BJ (cell line): ENCODE measurements around the gene SLTM. TPM values are rescaled to one million over a fixed set of nuclear protein-coding genes. Genes with fewer than 3 reads are reported as not detected.

Experiments
- CTCF ChIA-PET: fragments of 350-600 bp; formaldehyde crosslinking; extraction: SDS; loops from one replicate; lab custom pipeline; 2021; ENCODE audit warnings: antibody characterized with exemption, inconsistent platforms; lab: Yijun Ruan, JAX
- POLR2A ChIA-PET: fragments of 300-600 bp; sonication (Branson Sonifier 250); formaldehyde crosslinking; extraction: SDS; loops from one replicate; lab custom pipeline; 2021; ENCODE audit warnings: antibody characterized with exemption; lab: Charles Lee
- DNase-seq: peaks from one replicate; pipeline ENCODE4 v3.0.0-alpha.2; 2011; ENCODE audit warnings: low read depth
- H3K27me3 ChIP-seq: 2 replicates; pipeline ENCODE4 v1.6.0; 2011; ENCODE audit warnings: low read length; ENCODE audit not compliant: control insufficient read depth, insufficient read depth
- H3K36me3 ChIP-seq: 2 replicates; pipeline ENCODE4 v1.5.1; 2011; ENCODE audit warnings: low read length; ENCODE audit not compliant: control insufficient read depth, insufficient read depth
- H3K4me3 ChIP-seq: 2 replicates; pipeline ENCODE4 v1.5.1; 2011; ENCODE audit warnings: low read depth, mild to moderate bottlenecking, control low read depth, low read length
- polyA plus RNA-seq: library from polyadenylated mRNA; depleted of rRNA; stranded (reverse); fragments of >200 nt; gene quantifications from 2 replicates; pipeline ENCODE4 v1.2.3, GENCODE V29; 2011
- TF ChIP-seq, protein P1 (sequence below): IDR thresholded peaks from 2 replicates; pipeline ENCODE4 v1.5.1; 2011; ENCODE audit warnings: low read depth, mild to moderate bottlenecking, control low read depth, inconsistent platforms, low read length, moderate library complexity; ENCODE audit not compliant: insufficient read depth

The SLTM gene
- polyA plus RNA-seq, 1 experiment: 14.3 TPM

GRCh38 chr15:58909616-58910015, 23.9 kb downstream of the SLTM start:
- Histone ChIP-seq H3K36me3 (peaks cover 4% of the 10 kb centered on the region; the same call in 1 of the 2 replicates), H3K27me3 (no peaks in the 10 kb centered on the region), H3K4me3 (no peak overlapping the region)
- TF ChIP-seq, protein P1, sequence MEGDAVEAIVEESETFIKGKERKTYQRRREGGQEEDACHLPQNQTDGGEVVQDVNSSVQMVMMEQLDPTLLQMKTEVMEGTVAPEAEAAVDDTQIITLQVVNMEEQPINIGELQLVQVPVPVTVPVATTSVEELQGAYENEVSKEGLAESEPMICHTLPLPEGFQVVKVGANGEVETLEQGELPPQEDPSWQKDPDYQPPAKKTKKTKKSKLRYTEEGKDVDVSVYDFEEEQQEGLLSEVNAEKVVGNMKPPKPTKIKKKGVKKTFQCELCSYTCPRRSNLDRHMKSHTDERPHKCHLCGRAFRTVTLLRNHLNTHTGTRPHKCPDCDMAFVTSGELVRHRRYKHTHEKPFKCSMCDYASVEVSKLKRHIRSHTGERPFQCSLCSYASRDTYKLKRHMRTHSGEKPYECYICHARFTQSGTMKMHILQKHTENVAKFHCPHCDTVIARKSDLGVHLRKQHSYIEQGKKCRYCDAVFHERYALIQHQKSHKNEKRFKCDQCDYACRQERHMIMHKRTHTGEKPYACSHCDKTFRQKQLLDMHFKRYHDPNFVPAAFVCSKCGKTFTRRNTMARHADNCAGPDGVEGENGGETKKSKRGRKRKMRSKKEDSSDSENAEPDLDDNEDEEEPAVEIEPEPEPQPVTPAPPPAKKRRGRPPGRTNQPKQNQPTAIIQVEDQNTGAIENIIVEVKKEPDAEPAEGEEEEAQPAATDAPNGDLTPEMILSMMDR: no peak
- ChIA-PET POLR2A (no interaction called here), CTCF (no interaction called here)
- DNase-seq: no peak

GRCh38 chr15:58908550-58909309, 24.7 kb downstream of the SLTM start:
- no peaks in the 10 kb centered on the region for H3K27me3 ChIP-seq
- no peak overlapping the region for H3K4me3 ChIP-seq
- TF ChIP-seq, protein P1: no peak
- peaks cover 5% of the 10 kb centered on the region for H3K36me3 ChIP-seq
- CTCF ChIA-PET: no interaction called here
- no peak for DNase-seq
- POLR2A ChIA-PET: no interaction called here

GRCh38 chr15:58900631-58901030, 32.8 kb downstream of the SLTM start:
- DNase-seq: no peak
- POLR2A ChIA-PET: no interaction called here
- TF ChIP-seq, protein P1: no peak
- H3K36me3 ChIP-seq: peaks cover 11% of the 10 kb centered on the region
- no peaks in the 10 kb centered on the region for H3K27me3 ChIP-seq
- CTCF ChIA-PET: interaction anchor here (1.0 to 1.2 kb wide), 2 partner anchors 10 to 35 kb away, joined by 3 read pairs; no protein-coding TSS in a partner anchor
- H3K4me3 ChIP-seq: no peak overlapping the region

GRCh38 chr15:58898150-58898680, 35.3 kb downstream of the SLTM start:
- ChIA-PET POLR2A (no interaction called here), CTCF (interaction anchor here (1.0 kb wide), 1 partner anchor 24 kb away, joined by 3 read pairs; no protein-coding TSS in a partner anchor)
- H3K4me3 ChIP-seq: no peak overlapping the region
- no peaks in the 10 kb centered on the region for H3K27me3 ChIP-seq
- TF ChIP-seq, protein P1: no peak
- H3K36me3 ChIP-seq: peaks cover 11% of the 10 kb centered on the region
- no peak for DNase-seq

GRCh38 chr15:58889363-58889762, 44.1 kb downstream of the SLTM start:
- TF ChIP-seq, protein P1: no peak
- H3K36me3 ChIP-seq: peaks cover 18% of the 10 kb centered on the region
- ChIA-PET POLR2A (no interaction called here), CTCF (no interaction called here)
- DNase-seq: no peak
- H3K27me3 ChIP-seq: no peaks in the 10 kb centered on the region
- no peak overlapping the region for H3K4me3 ChIP-seq
